ENCODE measurements around the gene PIK3R6.
"Not testable (repeated sequence)": the region's sequence is repeated elsewhere in the genome, so short reads cannot be mapped to it uniquely, and the experiment has no call there.

DNA sequence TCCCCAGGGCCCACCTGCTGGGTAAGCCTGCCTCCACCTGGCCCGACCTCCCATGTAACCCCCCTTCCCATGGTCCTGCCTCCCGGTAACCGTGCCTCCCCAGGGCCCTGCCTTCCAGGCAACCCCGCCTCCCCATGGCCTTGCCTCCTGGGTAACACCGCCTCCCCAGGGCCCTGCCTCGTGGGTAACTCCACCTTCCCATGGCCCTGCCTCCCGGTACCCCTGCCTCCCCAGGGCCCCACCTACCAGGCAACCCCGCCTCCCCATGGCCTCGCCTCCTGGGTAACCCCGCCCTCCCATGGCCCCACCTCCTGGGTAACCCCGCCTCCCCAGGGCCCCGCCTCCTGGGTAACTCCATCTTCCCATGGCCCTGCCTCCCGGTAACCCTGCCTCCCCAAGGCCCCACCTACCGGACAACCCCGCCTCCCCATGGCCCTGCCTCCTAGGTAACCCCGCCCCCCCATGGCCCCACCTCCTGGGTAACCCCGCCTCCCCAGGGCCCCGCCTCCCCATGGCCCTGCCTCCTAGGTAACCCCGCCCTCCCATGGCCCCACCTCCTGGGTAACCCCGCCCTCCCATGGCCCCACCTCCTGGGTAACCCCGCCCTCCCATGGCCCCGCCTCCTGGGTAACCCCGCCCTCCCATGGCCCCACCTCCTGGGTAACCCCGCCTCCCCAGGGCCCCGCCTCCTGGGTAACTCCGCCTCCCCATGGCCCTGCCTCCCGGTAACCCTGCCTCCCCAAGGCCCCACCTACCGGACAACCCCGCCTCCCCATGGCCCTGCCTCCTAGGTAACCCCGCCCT is 17.9 kb upstream of the PIK3R6 start:
- TF ChIP-seq, protein P1, sequence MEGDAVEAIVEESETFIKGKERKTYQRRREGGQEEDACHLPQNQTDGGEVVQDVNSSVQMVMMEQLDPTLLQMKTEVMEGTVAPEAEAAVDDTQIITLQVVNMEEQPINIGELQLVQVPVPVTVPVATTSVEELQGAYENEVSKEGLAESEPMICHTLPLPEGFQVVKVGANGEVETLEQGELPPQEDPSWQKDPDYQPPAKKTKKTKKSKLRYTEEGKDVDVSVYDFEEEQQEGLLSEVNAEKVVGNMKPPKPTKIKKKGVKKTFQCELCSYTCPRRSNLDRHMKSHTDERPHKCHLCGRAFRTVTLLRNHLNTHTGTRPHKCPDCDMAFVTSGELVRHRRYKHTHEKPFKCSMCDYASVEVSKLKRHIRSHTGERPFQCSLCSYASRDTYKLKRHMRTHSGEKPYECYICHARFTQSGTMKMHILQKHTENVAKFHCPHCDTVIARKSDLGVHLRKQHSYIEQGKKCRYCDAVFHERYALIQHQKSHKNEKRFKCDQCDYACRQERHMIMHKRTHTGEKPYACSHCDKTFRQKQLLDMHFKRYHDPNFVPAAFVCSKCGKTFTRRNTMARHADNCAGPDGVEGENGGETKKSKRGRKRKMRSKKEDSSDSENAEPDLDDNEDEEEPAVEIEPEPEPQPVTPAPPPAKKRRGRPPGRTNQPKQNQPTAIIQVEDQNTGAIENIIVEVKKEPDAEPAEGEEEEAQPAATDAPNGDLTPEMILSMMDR (conservative IDR thresholded peaks at IDR 0.05; ENCODE audit: low read length) = not testable (repeated sequence)
- not testable (repeated sequence) for TF ChIP-seq EZH2phosphoT487 (IDR thresholded peaks at IDR 0.05; ENCODE audit: borderline replicate concordance)
